Caco-2 (cell line): ENCODE data around the gene TTC21A. TPM values are rescaled to one million over a fixed set of nuclear protein-coding genes. Genes with fewer than 3 reads are reported as not detected.

Experiments used
- BruUV-seq: library from RNA; stranded (reverse); fragments of 400-500 nt; replicated peaks from 2 replicates; lab custom pipeline; 2021; lab: Mats Ljungman, UMichigan
- CTCF ChIA-PET: fragments of 300-600 bp; sonication (Branson Sonifier 250); formaldehyde crosslinking; loops from one replicate; lab custom pipeline; 2022; ENCODE audit warnings: antibody characterized with exemption; lab: Charles Lee
- POLR2A ChIA-PET: fragments of 300-600 bp; sonication (Branson Sonifier 250); formaldehyde crosslinking; loops from one replicate; lab custom pipeline; 2022; ENCODE audit warnings: antibody characterized with exemption; lab: Charles Lee
- DNase-seq, 2 experiments: peaks; one replicate each; pipeline versions ENCODE4 v3.0.0 to v3.0.0-alpha.2; 2020 to 2022
- H3K27me3 ChIP-seq: replicated peaks from 2 replicates; pipeline ENCODE4 v1.6.0; 2011; ENCODE audit warnings: low read length; ENCODE audit not compliant: control insufficient read depth, insufficient read depth
- H3K36me3 ChIP-seq: 2 replicates; pipeline ENCODE4 v1.5.1; 2011; ENCODE audit warnings: low read length; ENCODE audit not compliant: control insufficient read depth, insufficient read depth
- H3K4me1 ChIP-seq: fragments of 250-450 bp; sonication (Bioruptor Pico); 2 replicates; pipeline ENCODE4 v1.5.1; 2020; ENCODE audit warnings: mild to moderate bottlenecking
- H3K4me3 ChIP-seq: 2 replicates; pipeline ENCODE4 v1.5.1; 2011; ENCODE audit warnings: low read depth, mild to moderate bottlenecking, control low read depth, low read length
- H3K9me3 ChIP-seq: fragments of 250-450 bp; sonication (Bioruptor Pico); 2 replicates; pipeline ENCODE4 v1.5.1; 2020; ENCODE audit warnings: mild to moderate bottlenecking, moderate library complexity
- H3K27ac Mint-ChIP-seq: one replicate; pipeline ENCODE4 v1.8.0; 2022; ENCODE audit warnings: mixed read lengths; ENCODE audit not compliant: unreplicated experiment
- H3K27me3 Mint-ChIP-seq: one replicate; pipeline ENCODE4 v1.8.0; 2022; ENCODE audit warnings: mixed read lengths; ENCODE audit not compliant: insufficient read depth, unreplicated experiment
- H3K36me3 Mint-ChIP-seq: one replicate; pipeline ENCODE4 v1.8.0; 2022; ENCODE audit warnings: mild to moderate bottlenecking, mixed read lengths; ENCODE audit not compliant: insufficient read depth, unreplicated experiment
- H3K4me1 Mint-ChIP-seq: one replicate; pipeline ENCODE4 v1.8.0; 2022; ENCODE audit warnings: low read depth, mixed read lengths; ENCODE audit not compliant: unreplicated experiment
- H3K4me3 Mint-ChIP-seq: one replicate; pipeline ENCODE4 v1.8.0; 2022; ENCODE audit warnings: mild to moderate bottlenecking, moderate library complexity, mixed read lengths; ENCODE audit not compliant: unreplicated experiment
- H3K9me3 Mint-ChIP-seq: one replicate; pipeline ENCODE4 v1.8.0; 2022; ENCODE audit warnings: mixed read lengths; ENCODE audit not compliant: unreplicated experiment
- intact Hi-C: fragments of 100-400 bp; cut with micrococcal nuclease; formaldehyde crosslinking; loops from one replicate; pipeline ENCODE4 v1.10.0; 2022; ENCODE audit not compliant: unreplicated experiment
- total RNA-seq: library from RNA; stranded (reverse); gene quantifications from 2 replicates; pipeline ENCODE4 v1.2.3, GENCODE V29; 2022
- TF ChIP-seq, protein P1 (sequence below), 2 experiments: fragments of 200-600 bp in 1 of 2; IDR thresholded peaks; 1 replicate in 1 of 2; 2 replicates in 1 of 2; pipeline versions ENCODE4 v1.5.1 to v1.8.0; 2011 to 2022; ENCODE audit warnings: antibody characterized with exemption in 1 of 2, control low read depth in 1 of 2, inconsistent platforms in 1 of 2, low read depth in 1 of 2, low read length in 1 of 2, mild to moderate bottlenecking in 1 of 2, moderate library complexity in 1 of 2; ENCODE audit not compliant: insufficient read depth in 1 of 2, severe bottlenecking in 1 of 2, unreplicated experiment in 1 of 2

The TTC21A gene
- total RNA-seq, 1 experiment from 2014 or later = 4.0 TPM

DNA sequence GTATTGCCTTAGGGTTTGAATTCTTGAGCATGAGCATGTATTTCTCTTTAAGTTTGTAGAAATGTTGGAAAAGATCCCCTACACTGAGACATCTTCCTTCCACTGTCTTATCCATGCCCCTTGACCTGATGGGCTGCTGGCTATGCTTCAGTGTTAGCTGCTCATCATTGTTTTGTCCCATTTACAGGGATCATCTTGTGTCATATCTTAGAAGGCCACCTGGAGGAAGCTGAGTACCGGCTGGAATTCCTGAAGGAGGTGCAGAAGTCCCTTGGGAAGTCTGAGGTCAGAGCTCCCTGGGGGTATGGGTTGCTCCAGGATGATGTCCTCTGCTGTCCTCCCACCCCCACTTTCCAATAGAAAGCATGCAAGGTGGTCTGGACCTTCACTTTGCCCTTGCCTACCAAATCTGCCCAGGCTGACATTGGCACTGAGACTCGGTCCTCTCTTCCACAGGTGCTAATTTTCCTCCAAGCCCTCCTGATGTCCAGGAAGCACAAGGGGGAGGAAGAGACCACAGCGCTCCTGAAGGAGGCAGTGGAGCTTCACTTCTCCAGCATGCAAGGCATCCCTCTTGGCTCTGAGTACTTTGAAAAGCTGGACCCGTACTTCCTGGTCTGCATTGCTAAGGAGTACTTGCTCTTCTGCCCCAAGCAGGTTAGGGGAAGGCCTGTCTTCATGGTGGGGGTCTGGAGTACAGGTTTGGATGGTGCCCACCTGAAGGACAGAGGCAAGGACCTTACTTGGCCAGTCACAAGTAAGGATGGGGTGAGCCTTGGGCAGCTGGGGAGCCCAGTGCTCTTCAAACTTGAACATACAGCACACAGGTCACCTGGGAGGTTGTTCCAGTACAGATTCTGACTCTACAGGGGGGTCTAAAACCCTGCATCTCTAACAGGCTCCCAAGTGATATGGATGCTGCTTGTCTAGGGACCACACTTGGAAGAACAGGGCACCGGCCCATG is 17.7 kb downstream of the TTC21A start:
- no TSS peak for BruUV-seq
- no peak overlapping the region for H3K4me3 ChIP-seq
- Mint-ChIP-seq H3K4me3 (no peak overlapping the region), H3K4me1 (peaks cover 27% of the 10 kb centered on the region), H3K9me3 (no peaks in the 10 kb centered on the region), H3K36me3 (no peaks in the 10 kb centered on the region), H3K27me3 (no peaks in the 10 kb centered on the region), H3K27ac (peak overlapping the region; percentile 29)
- no peaks in the 10 kb centered on the region for H3K36me3 ChIP-seq
- POLR2A ChIA-PET = no interaction called here
- DNase-seq = peak in 1 of 2 experiments; percentile 33
- CTCF ChIA-PET = interaction anchor here (0.9 to 5.0 kb wide), 8 partner anchors 9 to 253 kb away, joined by 3 to 68 read pairs (median 7); partner anchors contain the start of genes GORASP1 and TTC21A
- peaks cover 23% of the 10 kb centered on the region for H3K4me1 ChIP-seq
- TF ChIP-seq, protein P1, sequence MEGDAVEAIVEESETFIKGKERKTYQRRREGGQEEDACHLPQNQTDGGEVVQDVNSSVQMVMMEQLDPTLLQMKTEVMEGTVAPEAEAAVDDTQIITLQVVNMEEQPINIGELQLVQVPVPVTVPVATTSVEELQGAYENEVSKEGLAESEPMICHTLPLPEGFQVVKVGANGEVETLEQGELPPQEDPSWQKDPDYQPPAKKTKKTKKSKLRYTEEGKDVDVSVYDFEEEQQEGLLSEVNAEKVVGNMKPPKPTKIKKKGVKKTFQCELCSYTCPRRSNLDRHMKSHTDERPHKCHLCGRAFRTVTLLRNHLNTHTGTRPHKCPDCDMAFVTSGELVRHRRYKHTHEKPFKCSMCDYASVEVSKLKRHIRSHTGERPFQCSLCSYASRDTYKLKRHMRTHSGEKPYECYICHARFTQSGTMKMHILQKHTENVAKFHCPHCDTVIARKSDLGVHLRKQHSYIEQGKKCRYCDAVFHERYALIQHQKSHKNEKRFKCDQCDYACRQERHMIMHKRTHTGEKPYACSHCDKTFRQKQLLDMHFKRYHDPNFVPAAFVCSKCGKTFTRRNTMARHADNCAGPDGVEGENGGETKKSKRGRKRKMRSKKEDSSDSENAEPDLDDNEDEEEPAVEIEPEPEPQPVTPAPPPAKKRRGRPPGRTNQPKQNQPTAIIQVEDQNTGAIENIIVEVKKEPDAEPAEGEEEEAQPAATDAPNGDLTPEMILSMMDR (IDR thresholded peaks at IDR 0.05; ENCODE audit: insufficient read depth in 1 of 2, low read depth in 1 of 2, low read length in 1 of 2, severe bottlenecking in 1 of 2, unreplicated experiment in 1 of 2) = peak in 1 of 2 experiments; percentile 29
- H3K9me3 ChIP-seq = no peaks in the 10 kb centered on the region
- intact Hi-C loops = loop anchor here (10.0 kb wide), 1 partner anchor 260 kb away; the partner anchor contains the start of gene SLC25A38
- H3K27me3 ChIP-seq = no peaks in the 10 kb centered on the region

DNA sequence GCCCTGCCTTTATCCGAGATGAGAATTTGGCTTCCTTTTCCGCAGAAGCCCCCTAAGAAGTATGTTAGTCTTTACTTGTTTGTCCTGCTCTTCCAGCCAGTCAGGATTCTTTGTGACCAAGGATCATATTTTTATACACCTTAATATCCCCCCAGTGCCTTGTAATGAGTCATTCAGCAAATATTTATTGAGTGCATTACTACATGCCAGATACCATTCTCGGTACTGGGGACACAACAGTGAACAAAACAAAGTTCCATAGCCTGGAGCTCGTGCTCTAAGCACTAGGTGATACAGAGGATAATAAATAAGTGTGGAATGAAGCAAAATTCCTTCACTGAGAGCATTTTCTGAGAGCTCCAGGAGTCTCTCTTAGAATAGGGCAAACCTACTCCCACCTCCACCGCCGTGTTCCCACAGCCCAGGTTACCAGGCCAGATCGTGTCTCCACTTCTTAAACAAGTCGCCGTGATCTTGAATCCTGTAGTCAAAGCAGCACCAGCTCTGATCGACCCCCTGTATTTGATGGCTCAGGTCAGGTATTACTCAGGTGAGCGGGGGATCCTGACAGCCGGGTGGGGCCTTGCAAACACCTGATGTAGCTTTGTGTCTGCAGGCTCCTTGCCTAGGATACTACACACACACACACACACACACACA is 18.5 kb downstream of the TTC21A start:
- Histone ChIP-seq H3K4me3 (no peak overlapping the region), H3K36me3 (no peaks in the 10 kb centered on the region), H3K4me1 (peaks cover 23% of the 10 kb centered on the region), H3K27me3 (no peaks in the 10 kb centered on the region), H3K9me3 (no peaks in the 10 kb centered on the region)
- no peaks in the 10 kb centered on the region for H3K36me3 Mint-ChIP-seq
- DNase-seq = peak in 1 of 2 experiments; percentile 33
- ChIA-PET POLR2A (no interaction called here), CTCF (interaction anchor here (0.5 to 5.0 kb wide), 13 partner anchors 10 to 630 kb away, joined by 3 to 68 read pairs (median 4); partner anchors contain the start of genes CX3CR1, GORASP1 and TTC21A)
- H3K9me3 Mint-ChIP-seq = no peaks in the 10 kb centered on the region
- H3K4me3 Mint-ChIP-seq = peak overlapping the region; percentile 8
- intact Hi-C loops = loop anchor here (1.0 to 10.0 kb wide), 5 partner anchors 40 to 259 kb away; partner anchors contain the start of gene SLC25A38
- BruUV-seq = no TSS peak
- TF ChIP-seq, protein P1 (IDR thresholded peaks at IDR 0.05; ENCODE audit: insufficient read depth in 1 of 2, low read depth in 1 of 2, low read length in 1 of 2, severe bottlenecking in 1 of 2, unreplicated experiment in 1 of 2) = no peak
- no peaks in the 10 kb centered on the region for H3K27me3 Mint-ChIP-seq
- H3K27ac Mint-ChIP-seq = peak overlapping the region; percentile 29
- peaks cover 27% of the 10 kb centered on the region for H3K4me1 Mint-ChIP-seq
